Activated naive CD8-positive, alpha-beta T cell (primary cell): ENCODE results near the gene GPR146.
"Not testable (repeated sequence)": the region's sequence is repeated elsewhere in the genome, so short reads cannot be mapped to it uniquely, and the experiment has no call there.

Experiments used
- H3K27ac Mint-ChIP-seq: one replicate; pipeline ENCODE4 v1.8.0; 2021; ENCODE audit warnings: mixed read lengths
- H3K27me3 Mint-ChIP-seq: one replicate; pipeline ENCODE4 v1.8.0; 2021; ENCODE audit warnings: mixed read lengths
- H3K36me3 Mint-ChIP-seq: one replicate; pipeline ENCODE4 v1.8.0; 2021; ENCODE audit warnings: mixed read lengths
- H3K4me1 Mint-ChIP-seq: one replicate; pipeline ENCODE4 v1.8.0; 2021; ENCODE audit warnings: low read depth, mixed read lengths
- H3K4me3 Mint-ChIP-seq: one replicate; pipeline ENCODE4 v1.8.0; 2021; ENCODE audit warnings: mild to moderate bottlenecking, mixed read lengths
- H3K9me3 Mint-ChIP-seq: one replicate; pipeline ENCODE4 v1.8.0; 2021; ENCODE audit warnings: low read depth, mixed read lengths

GPR146 gene

GRCh38 chr7:1028044-1028770, 16.1 kb upstream of the GPR146 start:
- Mint-ChIP-seq H3K4me1 (peaks cover 30% of the 10 kb centered on the region), H3K4me3 (peak overlapping the region; percentile 80), H3K27ac (no peak overlapping the region), H3K36me3 (no peaks in the 10 kb centered on the region), H3K9me3 (no peaks in the 10 kb centered on the region), H3K27me3 (no peaks in the 10 kb centered on the region)

GRCh38 chr7:1028775-1029636, 15.3 kb upstream of the GPR146 start:
- peak overlapping the region; percentile 75 for H3K27ac Mint-ChIP-seq
- no peaks in the 10 kb centered on the region for H3K27me3 Mint-ChIP-seq
- H3K4me3 Mint-ChIP-seq: peak overlapping the region; percentile 80
- H3K36me3 Mint-ChIP-seq: no peaks in the 10 kb centered on the region
- peaks cover 38% of the 10 kb centered on the region for H3K4me1 Mint-ChIP-seq
- no peaks in the 10 kb centered on the region for H3K9me3 Mint-ChIP-seq

- H3K27ac Mint-ChIP-seq: no peak overlapping the region
- peaks cover 44% of the 10 kb centered on the region for H3K4me1 Mint-ChIP-seq
- H3K27me3 Mint-ChIP-seq: no peaks in the 10 kb centered on the region
- H3K9me3 Mint-ChIP-seq: no peaks in the 10 kb centered on the region
- no peaks in the 10 kb centered on the region for H3K36me3 Mint-ChIP-seq
- H3K4me3 Mint-ChIP-seq: no peak overlapping the region
These were observed 14.5 kb upstream of the GPR146 start for GRCh38 chr7:1029637-1030443.

GRCh38 chr7:1030444-1031070, 13.8 kb upstream of the GPR146 start:
- Mint-ChIP-seq H3K27ac (no peak overlapping the region), H3K27me3 (no peaks in the 10 kb centered on the region), H3K4me3 (no peak overlapping the region), H3K4me1 (peaks cover 45% of the 10 kb centered on the region), H3K36me3 (no peaks in the 10 kb centered on the region), H3K9me3 (no peaks in the 10 kb centered on the region)

GRCh38 chr7:1031716-1032455, 12.5 kb upstream of the GPR146 start:
- H3K4me1 Mint-ChIP-seq: peaks cover 40% of the 10 kb centered on the region
- H3K9me3 Mint-ChIP-seq: no peaks in the 10 kb centered on the region

GRCh38 chr7:1032536-1033181, 11.7 kb upstream of the GPR146 start:
- H3K27ac Mint-ChIP-seq: no peak overlapping the region
- H3K9me3 Mint-ChIP-seq: no peaks in the 10 kb centered on the region
- no peaks in the 10 kb centered on the region for H3K36me3 Mint-ChIP-seq
- H3K27me3 Mint-ChIP-seq: no peaks in the 10 kb centered on the region
- no peak overlapping the region for H3K4me3 Mint-ChIP-seq
- peaks cover 36% of the 10 kb centered on the region for H3K4me1 Mint-ChIP-seq

More at GRCh38 chr7:1031716-1032455, 12.5 kb upstream of the GPR146 start:
- Mint-ChIP-seq H3K27ac (no peak overlapping the region), H3K4me3 (no peak overlapping the region), H3K27me3 (no peaks in the 10 kb centered on the region), H3K36me3 (no peaks in the 10 kb centered on the region)

GRCh38 chr7:1033546-1034145, 10.7 kb upstream of the GPR146 start:
- H3K4me3 Mint-ChIP-seq: peak overlapping the region; percentile 35
- peaks cover 36% of the 10 kb centered on the region for H3K4me1 Mint-ChIP-seq
- no peaks in the 10 kb centered on the region for H3K36me3 Mint-ChIP-seq
- H3K9me3 Mint-ChIP-seq: no peaks in the 10 kb centered on the region
- no peaks in the 10 kb centered on the region for H3K27me3 Mint-ChIP-seq
- peak overlapping the region; percentile 28 for H3K27ac Mint-ChIP-seq

- H3K36me3 Mint-ChIP-seq, H3K27me3 Mint-ChIP-seq, H3K9me3 Mint-ChIP-seq, H3K4me3 Mint-ChIP-seq: not testable (repeated sequence)
- H3K4me1 Mint-ChIP-seq: peaks cover 28% of the 10 kb centered on the region
- H3K27ac Mint-ChIP-seq: peak overlapping the region; percentile 16
These were observed 9.6 kb upstream of the GPR146 start for GRCh38 chr7:1034769-1035168.

- H3K36me3 Mint-ChIP-seq, H3K27me3 Mint-ChIP-seq, H3K27ac Mint-ChIP-seq, H3K9me3 Mint-ChIP-seq, H3K4me3 Mint-ChIP-seq: not testable (repeated sequence)
- H3K4me1 Mint-ChIP-seq: peaks cover 24% of the 10 kb centered on the region
These were observed 8.0 kb upstream of the GPR146 start for GRCh38 chr7:1036164-1036928.

- H3K36me3 Mint-ChIP-seq, H3K27ac Mint-ChIP-seq, H3K9me3 Mint-ChIP-seq, H3K27me3 Mint-ChIP-seq, H3K4me3 Mint-ChIP-seq: not testable (repeated sequence)
- peaks cover 23% of the 10 kb centered on the region for H3K4me1 Mint-ChIP-seq
These were observed 4.1 kb upstream of the GPR146 start for GRCh38 chr7:1040233-1040632.

GRCh38 chr7:1040790-1041189, 3.6 kb upstream of the GPR146 start:
- Mint-ChIP-seq H3K9me3 (no peaks in the 10 kb centered on the region), H3K4me3 (no peak overlapping the region), H3K4me1 (peaks cover 29% of the 10 kb centered on the region), H3K27me3 (no peaks in the 10 kb centered on the region), H3K36me3 (no peaks in the 10 kb centered on the region), H3K27ac (no peak overlapping the region)

- Mint-ChIP-seq H3K9me3 (no peaks in the 10 kb centered on the region), H3K27me3 (no peaks in the 10 kb centered on the region), H3K4me1 (peaks cover 37% of the 10 kb centered on the region), H3K4me3 (no peak overlapping the region), H3K27ac (no peak overlapping the region), H3K36me3 (no peaks in the 10 kb centered on the region)
These were observed 2.5 kb upstream of the GPR146 start for GRCh38 chr7:1041551-1042491.
